GM23338 (cell line): Measurements from ENCODE around the gene TBC1D5. TPM values are rescaled to one million over a fixed set of nuclear protein-coding genes. Genes with fewer than 3 reads are reported as not detected.

Experiments used
- ATAC-seq: fragments of 200-7000 bp; cut with Tn5 transposase; 3 replicates; pipeline ENCODE4 v1.9.1; 2020
- DNase-seq: peaks from one replicate; pipeline ENCODE4 v3.0.0-alpha.2; 2015; ENCODE audit warnings: low spot score
- H2AFZ ChIP-seq: fragments of 200-600 bp; sonication (generic); 2 replicates; pipeline ENCODE4 v1.8.0; 2016; ENCODE audit warnings: antibody characterized with exemption, mild to moderate bottlenecking, moderate library complexity
- H3F3A ChIP-seq: fragments of 200-600 bp; sonication (generic); replicated peaks from 2 replicates; pipeline ENCODE4 v1.8.0; 2017; ENCODE audit warnings: antibody characterized with exemption, mixed run types, low read depth
- H3K27ac ChIP-seq: fragments of 200-600 bp; sonication (generic); 2 replicates; pipeline ENCODE4 v1.6.1; 2016; ENCODE audit warnings: low read depth
- H3K27me3 ChIP-seq: fragments of 200-600 bp; sonication (generic); 2 replicates; pipeline ENCODE4 v1.8.0; 2016; ENCODE audit warnings: mild to moderate bottlenecking, mixed run types, moderate library complexity; ENCODE audit not compliant: insufficient read depth
- H3K36me3 ChIP-seq: fragments of 200-600 bp; sonication (generic); 2 replicates; pipeline ENCODE4 v1.8.0; 2016; ENCODE audit warnings: mild to moderate bottlenecking; ENCODE audit not compliant: insufficient read depth
- H3K4me1 ChIP-seq: fragments of 200-600 bp; sonication (generic); 2 replicates; pipeline ENCODE4 v1.8.0; 2016; ENCODE audit warnings: mild to moderate bottlenecking, moderate library complexity; ENCODE audit not compliant: insufficient read depth
- H3K4me2 ChIP-seq: fragments of 200-600 bp; sonication (generic); 2 replicates; pipeline ENCODE4 v1.7.1; 2017; ENCODE audit warnings: mixed run types
- H3K4me3 ChIP-seq: fragments of 200-600 bp; sonication (generic); 2 replicates; pipeline ENCODE4 v1.6.1; 2016; ENCODE audit warnings: mixed run types
- H3K79me2 ChIP-seq: fragments of 200-600 bp; sonication (generic); replicated peaks from 2 replicates; pipeline ENCODE4 v1.8.0; 2017; ENCODE audit warnings: mild to moderate bottlenecking; ENCODE audit not compliant: insufficient read depth
- H3K9me2 ChIP-seq: fragments of 200-600 bp; sonication (generic); 2 replicates; pipeline ENCODE4 v1.8.0; 2017; ENCODE audit not compliant: insufficient read depth
- H4K20me1 ChIP-seq: fragments of 200-600 bp; sonication (generic); replicated peaks from 2 replicates; pipeline ENCODE4 v1.8.0; 2017; ENCODE audit warnings: mild to moderate bottlenecking; ENCODE audit not compliant: insufficient read depth
- H3K27ac Mint-ChIP-seq: 2 replicates; pipeline ENCODE4 v1.8.0; 2020; ENCODE audit warnings: inconsistent platforms, mild to moderate bottlenecking, moderate library complexity, mixed read lengths
- H3K27me3 Mint-ChIP-seq: 3 replicates; pipeline ENCODE4 v1.8.0; 2022; ENCODE audit warnings: low read depth, mild to moderate bottlenecking, moderate library complexity, mixed read lengths, inconsistent platforms; ENCODE audit not compliant: insufficient read depth, poor library complexity
- H3K36me3 Mint-ChIP-seq: 3 replicates; pipeline ENCODE4 v1.8.0; 2021; ENCODE audit warnings: low read depth, mild to moderate bottlenecking, inconsistent platforms, moderate library complexity, mixed read lengths
- H3K4me1 Mint-ChIP-seq: 3 replicates; pipeline ENCODE4 v1.8.0; 2020; ENCODE audit warnings: mild to moderate bottlenecking, inconsistent platforms, mixed read lengths
- H3K4me3 Mint-ChIP-seq: 3 replicates; pipeline ENCODE4 v1.8.0; 2021; ENCODE audit warnings: moderate library complexity, mild to moderate bottlenecking, inconsistent platforms, mixed read lengths
- H3K9me3 Mint-ChIP-seq: 3 replicates; pipeline ENCODE4 v1.8.0; 2020; ENCODE audit warnings: moderate library complexity, mild to moderate bottlenecking, inconsistent platforms, mixed read lengths
- CTCF ChIP-seq, 2 experiments: fragments of 200-600 bp in 1 of 2; sonication (generic) in 1 of 2; conservative IDR thresholded peaks; 2 replicates each; pipeline versions ENCODE4 v1.5.1 to v1.6.1; 2016 to 2017; ENCODE audit warnings: antibody characterized with exemption in 2 of 2, low read depth in 2 of 2, mild to moderate bottlenecking in 2 of 2, moderate library complexity in 1 of 2
- EZH2 ChIP-seq: fragments of 200-600 bp; sonication (generic); IDR thresholded peaks from one replicate; pipeline ENCODE4 v1.8.0; 2017; ENCODE audit warnings: antibody characterized with exemption, mild to moderate bottlenecking, low read depth; ENCODE audit not compliant: unreplicated experiment
- EZH2phosphoT487 ChIP-seq: fragments of 200-600 bp; sonication (generic); IDR thresholded peaks from one replicate; pipeline ENCODE4 v1.8.1; 2018; ENCODE audit warnings: antibody characterized with exemption; ENCODE audit not compliant: unreplicated experiment
- POLR2AphosphoS5 ChIP-seq: IDR thresholded peaks from 2 replicates; pipeline ENCODE4 v1.6.1; 2016; ENCODE audit warnings: antibody characterized with exemption, low read depth
- STAT1 ChIP-seq: IDR thresholded peaks from one replicate; pipeline ENCODE4 v1.6.1; 2016; ENCODE audit warnings: antibody characterized with exemption; ENCODE audit not compliant: unreplicated experiment
- ZNF114 ChIP-seq: fragments of 250-450 bp; sonication (Bioruptor Pico); IDR thresholded peaks from 2 replicates; pipeline ENCODE4 v1.5.0; 2020; ENCODE audit warnings: mild to moderate bottlenecking, moderate library complexity
- ZNF331 ChIP-seq: fragments of 250-450 bp; sonication (Bioruptor Pico); IDR thresholded peaks from 2 replicates; pipeline ENCODE4 v1.5.0; 2020; ENCODE audit warnings: low read depth, mild to moderate bottlenecking, moderate library complexity
- ZNF462 ChIP-seq: fragments of 250-450 bp; sonication (Bioruptor Pico); IDR thresholded peaks from 2 replicates; pipeline ENCODE4 v1.5.0; 2020; ENCODE audit warnings: mild to moderate bottlenecking, moderate library complexity
- polyA plus RNA-seq: library from polyadenylated mRNA; unstranded; fragments of >200 nt; fragmentation: Nextera tagmentation; extraction: Ambion mirVana; gene quantifications from 2 replicates; pipeline ENCODE4 v1.2.1, GENCODE V29; 2016
- total RNA-seq: library from RNA; depleted of rRNA; stranded (reverse); fragments of >200 nt; shearing (Covaris generic); gene quantifications from 2 replicates; pipeline ENCODE4 v1.2.3, GENCODE V29; 2014

Gene TBC1D5
- total and polyA plus RNA-seq, 2 experiments from 2014 or later: 21.8 to 48.1 TPM

- no peak overlapping the region for H3K4me2 ChIP-seq
- ATAC-seq: no peak
- no peak for DNase-seq
Measured at GRCh38 chr3:17737591-17737990, 4.8 kb downstream of the TBC1D5 start.

More at GRCh38 chr3:17737591-17737990, 4.8 kb downstream of the TBC1D5 start:
- Histone ChIP-seq H3K27me3 (no peaks in the 10 kb centered on the region), H3K9me2 (0 out of 2 replicates have a peak, but pooled peaks cover 3% of the 10 kb centered on the region), H2AFZ (no peak overlapping the region), H4K20me1 (peaks cover 3% of the 10 kb centered on the region), H3K4me3 (no peak overlapping the region), H3K27ac (no peak overlapping the region), H3K4me1 (peaks cover 26% of the 10 kb centered on the region), H3K36me3 (no peaks in the 10 kb centered on the region), H3K79me2 (peaks cover 75% of the 10 kb centered on the region), H3F3A (peaks cover 4% of the 10 kb centered on the region; the same call in 1 of the 2 replicates)
- peaks cover 4% of the 10 kb centered on the region for H3K27me3 Mint-ChIP-seq
- no peaks in the 10 kb centered on the region; the same call in 2 of the 3 replicates for H3K9me3 Mint-ChIP-seq
- H3K4me1 Mint-ChIP-seq: peaks cover 29% of the 10 kb centered on the region
- no peak overlapping the region for H3K4me3 Mint-ChIP-seq
- H3K36me3 Mint-ChIP-seq: peaks cover 11% of the 10 kb centered on the region; the same call in 2 of the 3 replicates
- no peak overlapping the region for H3K27ac Mint-ChIP-seq
- TF ChIP-seq EZH2 (no peak), CTCF (conservative IDR thresholded peaks at IDR 0.05; ENCODE audit: low read depth in 2 of 2) (no peak), STAT1 (no peak), ZNF331 (CRISPR knock-in tag) (no peak), ZNF114 (CRISPR knock-in tag) (no peak), POLR2AphosphoS5 (no peak), ZNF462 (CRISPR knock-in tag) (no peak), EZH2phosphoT487 (no peak)
